AG04449 (cell line): ENCODE results near the gene KCNIP1.

ENCODE experiments used
- CTCF ChIA-PET: fragments of 350-600 bp; formaldehyde crosslinking; extraction: SDS; loops from one replicate; lab custom pipeline; 2021; ENCODE audit warnings: antibody characterized with exemption; lab: Yijun Ruan, JAX
- POLR2A ChIA-PET: fragments of 400-600, 350-600 bp; formaldehyde crosslinking; extraction: SDS; loops from one replicate; lab custom pipeline; 2020; ENCODE audit warnings: antibody characterized with exemption, inconsistent platforms; lab: Yijun Ruan, JAX
- DNase-seq: peaks from one replicate; pipeline ENCODE4 v3.0.0-alpha.2; 2010; ENCODE audit warnings: low read depth, low spot score
- H3K4me3 ChIP-seq: 2 replicates; pipeline ENCODE4 v1.5.1; 2011; ENCODE audit warnings: low read depth, mild to moderate bottlenecking, control low read depth, low read length
- CTCF ChIP-seq: IDR thresholded peaks from one replicate; pipeline ENCODE4 v1.5.1; 2011; ENCODE audit warnings: mild to moderate bottlenecking, moderate library complexity, low read length, control low read depth, inconsistent platforms; ENCODE audit not compliant: insufficient read depth; ENCODE audit errors: missing control alignments

KCNIP1 gene

GRCh38 chr5:170748951-170749471, 245.2 kb downstream of the KCNIP1 start:
- no peak for TF ChIP-seq CTCF
- CTCF ChIA-PET, result interaction anchor here (13.5 kb wide), 1 partner anchor 41 kb away, joined by 227 read pairs; the partner anchor contains the start of gene GABRP
- DNase-seq, result no peak
- H3K4me3 ChIP-seq, result no peak overlapping the region
- POLR2A ChIA-PET, result no interaction called here

GRCh38 chr5:170749911-170750431, 246.2 kb downstream of the KCNIP1 start:
- POLR2A ChIA-PET, result no interaction called here
- DNase-seq, result no peak

GRCh38 chr5:170750791-170751190, 247.0 kb downstream of the KCNIP1 start:
- DNase-seq, result no peak
- ChIA-PET CTCF (interaction anchor here (0.9 to 13.5 kb wide), 3 partner anchors 39 to 592 kb away, joined by 3 to 227 read pairs (median 4); partner anchors contain the start of gene GABRP), POLR2A (no interaction called here)
- TF ChIP-seq CTCF, result no peak
- no peak overlapping the region for H3K4me3 ChIP-seq

More at GRCh38 chr5:170749911-170750431, 246.2 kb downstream of the KCNIP1 start:
- CTCF ChIA-PET, result interaction anchor here (0.9 to 13.5 kb wide), 3 partner anchors 40 to 592 kb away, joined by 3 to 227 read pairs (median 4); partner anchors contain the start of gene GABRP
- H3K4me3 ChIP-seq, result no peak overlapping the region
- TF ChIP-seq CTCF, result no peak

GRCh38 chr5:170751631-170752030, 247.8 kb downstream of the KCNIP1 start:
- POLR2A ChIA-PET, result no interaction called here
- CTCF ChIA-PET, result interaction anchor here (13.5 kb wide), 1 partner anchor 39 kb away, joined by 227 read pairs; the partner anchor contains the start of gene GABRP
- TF ChIP-seq CTCF, result no peak
- no peak for DNase-seq
- no peak overlapping the region for H3K4me3 ChIP-seq

- ChIA-PET CTCF (interaction anchor here (13.5 kb wide), 1 partner anchor 38 kb away, joined by 227 read pairs; the partner anchor contains the start of gene GABRP), POLR2A (no interaction called here)
- no peak for DNase-seq
- no peak for TF ChIP-seq CTCF
- H3K4me3 ChIP-seq, result no peak overlapping the region
These were observed 248.7 kb downstream of the KCNIP1 start for GRCh38 chr5:170752257-170753215.
